GM23338 (cell line): Measurements from ENCODE around the gene PPFIBP2.

Experiments
- CREB1 ChIP-seq: fragments of 250-450 bp; sonication (Bioruptor Pico); IDR thresholded peaks from 2 replicates; pipeline ENCODE4 v1.5.0; 2020; ENCODE audit warnings: low read depth, mild to moderate bottlenecking, moderate library complexity
- CTCF ChIP-seq, 2 experiments: fragments of 200-600 bp in 1 of 2; sonication (generic) in 1 of 2; conservative IDR thresholded peaks; 2 replicates each; pipeline versions ENCODE4 v1.5.1 to v1.6.1; 2016 to 2017; ENCODE audit warnings: antibody characterized with exemption in 2 of 2, low read depth in 2 of 2, mild to moderate bottlenecking in 2 of 2, moderate library complexity in 1 of 2
- EZH2 ChIP-seq: fragments of 200-600 bp; sonication (generic); IDR thresholded peaks from one replicate; pipeline ENCODE4 v1.8.0; 2017; ENCODE audit warnings: antibody characterized with exemption, mild to moderate bottlenecking, low read depth; ENCODE audit not compliant: unreplicated experiment
- EZH2phosphoT487 ChIP-seq: fragments of 200-600 bp; sonication (generic); IDR thresholded peaks from one replicate; pipeline ENCODE4 v1.8.1; 2018; ENCODE audit warnings: antibody characterized with exemption; ENCODE audit not compliant: unreplicated experiment
- JUNB ChIP-seq: IDR thresholded peaks from one replicate; pipeline ENCODE4 v1.6.1; 2016; ENCODE audit warnings: antibody characterized with exemption; ENCODE audit not compliant: unreplicated experiment
- NANOG ChIP-seq: IDR thresholded peaks from 2 replicates; pipeline ENCODE4 v1.6.1; 2016; ENCODE audit warnings: antibody characterized with exemption, borderline replicate concordance
- POLR2AphosphoS5 ChIP-seq: IDR thresholded peaks from 2 replicates; pipeline ENCODE4 v1.6.1; 2016; ENCODE audit warnings: antibody characterized with exemption, low read depth
- REST ChIP-seq: IDR thresholded peaks from one replicate; pipeline ENCODE4 v1.6.1; 2018; ENCODE audit warnings: antibody characterized with exemption; ENCODE audit not compliant: unreplicated experiment
- STAT1 ChIP-seq: IDR thresholded peaks from one replicate; pipeline ENCODE4 v1.6.1; 2016; ENCODE audit warnings: antibody characterized with exemption; ENCODE audit not compliant: unreplicated experiment

DNA sequence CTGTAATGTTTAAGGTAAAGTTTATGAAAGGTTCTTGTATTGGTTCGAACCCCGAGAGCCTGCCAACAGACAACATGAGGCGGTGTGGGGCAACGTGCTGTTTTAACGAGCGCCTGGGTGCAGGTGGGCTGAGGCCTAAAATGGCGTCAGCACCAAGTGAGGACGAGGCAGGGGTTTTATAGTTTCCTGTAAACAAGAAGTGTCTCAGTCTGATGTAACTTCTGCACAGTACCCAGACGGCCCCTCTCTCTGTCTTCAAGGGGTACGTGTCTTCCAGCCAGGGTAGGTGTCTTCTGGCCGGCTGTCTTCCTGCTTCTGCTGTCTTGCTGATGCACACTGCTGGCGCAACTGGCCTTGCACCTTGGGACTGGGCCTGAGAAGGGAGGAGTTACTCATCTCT is 2.7 kb downstream of the PPFIBP2 start:
- TF ChIP-seq CTCF (conservative IDR thresholded peaks at IDR 0.05; ENCODE audit: low read depth in 2 of 2), result no peak
- no peak for TF ChIP-seq STAT1
- no peak for TF ChIP-seq EZH2phosphoT487
- no peak for TF ChIP-seq NANOG
- no peak for TF ChIP-seq JUNB
- no peak for TF ChIP-seq POLR2AphosphoS5
- no peak for TF ChIP-seq EZH2
- TF ChIP-seq REST, result no peak
- TF ChIP-seq CREB1, result no peak
